HG03135 (cell line): Measurements from ENCODE around the gene PWP2.
A peak's percentile ranks its signal among the peaks of the same experiment; 100 is the strongest.
"Not testable (repeated sequence)": the region's sequence is repeated elsewhere in the genome, so short reads cannot be mapped to it uniquely, and the experiment has no call there.

Experiments
- ATAC-seq: cut with Tn5 transposase; IDR thresholded peaks from one replicate; pipeline ENCODE4 v1.9.1; 2021; ENCODE audit warnings: mild to moderate bottlenecking, moderate library complexity; ENCODE audit not compliant: unreplicated experiment

The PWP2 gene

DNA sequence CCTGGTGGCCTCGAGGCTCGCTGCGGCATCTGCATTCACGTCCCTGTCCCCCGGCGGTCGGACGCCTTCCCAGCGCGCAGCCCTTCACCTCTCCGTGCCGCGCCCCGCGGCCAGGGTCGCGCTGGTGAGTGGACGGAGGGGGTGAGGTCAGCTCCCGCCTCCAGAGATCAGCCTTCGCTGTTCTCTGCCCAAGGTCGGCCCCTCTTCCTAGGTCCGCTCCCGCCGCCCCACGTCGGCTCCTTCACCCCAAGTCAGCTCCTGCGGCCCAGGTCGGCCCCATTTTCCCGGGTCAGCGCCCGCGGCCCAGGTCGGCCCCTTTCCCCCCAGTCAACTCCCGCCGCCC lies 26.5 kb downstream of the PWP2 start:
- peak; percentile 13 for ATAC-seq

DNA sequence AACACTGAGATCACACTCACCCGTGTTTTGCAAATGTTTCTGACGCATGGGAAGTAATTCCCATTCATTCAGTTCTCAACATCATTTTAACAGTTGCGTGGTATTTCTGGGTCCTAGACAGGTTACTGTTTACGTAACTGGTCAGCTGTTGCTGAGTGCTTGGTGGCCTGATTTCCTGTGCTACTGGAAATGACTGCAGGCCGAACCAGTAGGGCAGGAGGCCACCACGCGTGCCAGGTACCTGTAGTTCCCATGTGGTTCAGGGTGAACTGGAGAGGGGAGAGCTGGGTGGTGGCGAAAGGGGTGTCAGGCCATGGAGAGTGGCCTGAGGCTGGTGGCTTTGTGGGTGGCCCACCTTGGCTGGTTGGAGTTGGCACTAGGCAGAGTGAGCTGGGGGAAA lies 27.5 kb downstream of the PWP2 start:
- ATAC-seq = not testable (repeated sequence)

DNA sequence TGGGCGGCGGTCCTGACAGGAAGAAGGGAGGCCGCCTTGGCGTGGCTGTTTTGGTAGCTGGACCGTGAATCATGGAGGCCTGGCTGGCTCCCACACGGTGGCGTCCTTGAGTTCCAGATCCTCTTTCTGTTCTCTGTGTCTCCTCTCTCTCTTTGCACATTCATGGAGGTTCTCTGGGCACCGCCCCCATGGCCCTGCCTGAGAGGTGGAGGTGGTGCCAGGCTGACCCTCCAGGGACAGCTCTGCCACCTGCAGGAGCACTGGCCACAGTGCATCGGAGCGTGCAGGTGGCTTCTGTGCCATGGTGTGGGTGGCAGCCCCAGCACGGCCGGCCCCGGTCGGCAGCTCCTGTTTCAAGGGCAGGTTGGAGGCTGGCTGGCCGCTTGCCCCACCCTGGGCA lies 30.8 kb downstream of the PWP2 start:
- not testable (repeated sequence) for ATAC-seq

DNA sequence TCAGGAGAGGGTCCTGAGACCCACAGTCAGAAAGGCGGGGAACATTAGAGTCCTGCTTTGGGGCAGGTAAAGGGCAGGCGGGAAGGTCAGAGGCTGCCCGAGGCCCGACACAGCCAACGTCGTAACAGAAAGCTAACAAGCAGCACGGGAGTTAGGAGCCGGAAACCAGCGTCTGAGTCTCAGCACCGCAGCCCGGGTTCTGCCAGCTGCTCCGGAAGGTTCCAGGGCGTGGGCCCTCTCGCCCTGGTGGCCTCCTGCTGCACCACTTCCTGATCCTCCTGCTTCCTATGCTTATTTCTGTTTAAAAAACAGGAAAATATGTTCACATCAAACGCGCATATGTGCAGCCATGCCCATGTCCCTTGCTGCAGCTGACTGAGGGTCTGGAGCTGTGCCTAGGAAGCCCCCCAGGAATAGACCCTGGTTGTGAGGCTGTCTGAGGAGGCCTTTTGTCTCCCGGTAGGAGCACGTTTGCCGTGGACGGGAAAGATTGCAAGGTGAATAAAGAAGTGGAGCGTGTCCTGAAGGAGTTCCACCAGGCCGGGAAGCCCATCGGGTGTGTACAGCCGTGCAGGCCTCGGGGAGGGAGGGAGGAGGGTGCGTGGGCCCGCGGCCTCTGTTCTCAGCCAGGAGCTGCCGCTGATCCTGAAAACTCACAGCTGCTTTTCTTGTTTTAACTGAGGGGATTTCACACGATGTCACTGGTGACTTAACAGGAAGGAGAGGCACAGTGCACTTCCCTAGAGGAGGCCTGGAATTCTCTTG lies 32.8 kb downstream of the PWP2 start:
- ATAC-seq = not testable (repeated sequence)

DNA sequence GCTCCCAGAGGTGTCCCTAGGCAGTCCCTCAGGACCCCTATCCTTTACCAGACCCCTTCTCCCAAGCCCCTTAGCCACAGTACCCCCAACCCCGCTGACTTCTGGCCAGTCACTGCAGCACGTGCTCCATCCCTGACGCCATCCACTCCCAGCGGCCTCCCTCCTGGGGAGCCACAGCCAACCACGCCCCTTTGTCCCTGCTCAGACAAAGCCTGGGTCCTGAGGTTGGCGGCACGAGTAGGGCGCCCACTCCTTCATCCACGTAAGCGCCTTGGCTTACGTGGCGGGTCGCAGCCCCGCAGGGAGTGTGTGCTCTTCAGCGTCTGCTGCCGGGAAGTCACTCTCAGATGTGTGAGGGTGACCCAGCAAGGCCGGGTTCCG lies 33.3 kb downstream of the PWP2 start:
- ATAC-seq = not testable (repeated sequence)

DNA sequence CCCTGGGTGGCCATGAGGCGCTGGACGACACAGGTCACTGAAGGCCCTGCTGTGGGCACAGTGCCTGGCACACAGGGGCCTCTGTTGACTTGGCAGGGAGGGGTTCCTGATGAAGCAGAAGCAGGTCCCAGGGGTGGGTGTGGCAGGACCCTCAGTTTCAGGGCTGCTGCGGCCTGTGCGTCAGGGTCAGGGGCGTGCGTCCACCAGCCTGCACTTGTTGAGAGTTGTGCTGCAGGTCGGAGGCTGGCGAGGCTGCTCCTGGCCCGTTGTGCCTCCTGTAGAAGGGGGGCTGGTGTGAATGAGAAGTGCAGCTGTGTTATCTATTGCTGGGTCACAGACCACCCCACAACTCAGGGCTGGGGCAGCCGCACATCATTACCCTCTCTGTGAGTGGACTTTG lies 35.3 kb downstream of the PWP2 start:
- not testable (repeated sequence) for ATAC-seq

DNA sequence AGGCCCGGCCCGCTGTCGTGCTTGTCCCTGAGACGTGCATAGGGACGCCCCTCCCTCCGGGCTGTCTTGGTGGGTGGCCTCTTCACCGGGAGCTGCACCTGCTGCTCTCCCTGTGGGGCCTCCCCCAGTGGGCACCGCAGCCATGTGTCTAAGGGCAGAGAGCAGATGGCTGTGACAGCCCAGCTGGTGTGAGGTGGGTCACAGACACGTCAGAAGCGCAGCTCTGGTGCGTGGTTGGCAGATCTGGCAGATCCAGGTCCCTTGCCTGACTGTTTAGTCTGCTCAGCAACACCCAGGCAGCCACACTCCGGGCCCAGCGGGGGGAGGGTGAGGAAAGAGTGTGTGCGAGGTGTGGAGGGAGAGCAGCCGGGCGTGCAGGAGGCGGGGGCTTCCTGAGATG lies 36.2 kb downstream of the PWP2 start:
- ATAC-seq = not testable (repeated sequence)

DNA sequence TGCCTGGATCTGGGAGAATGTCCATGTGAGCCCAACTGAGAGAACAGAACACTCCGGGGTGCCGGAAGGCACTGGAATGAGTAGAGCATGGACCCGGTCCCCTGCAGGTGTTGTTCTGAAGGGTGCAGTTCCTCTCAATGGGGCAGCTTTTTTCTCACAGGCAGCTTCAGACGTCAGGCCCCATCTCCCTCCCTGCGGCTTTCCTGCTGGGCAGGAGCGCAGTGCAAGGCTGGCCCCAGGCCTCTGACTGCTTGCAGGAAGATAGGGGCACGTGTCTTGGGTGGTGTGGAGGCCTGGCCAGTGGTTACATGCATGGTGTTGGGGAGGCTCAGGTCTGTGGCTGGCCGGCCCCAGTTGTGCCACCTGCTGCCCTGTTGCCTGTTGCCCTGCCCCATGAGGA lies 36.8 kb downstream of the PWP2 start:
- ATAC-seq = not testable (repeated sequence)

DNA sequence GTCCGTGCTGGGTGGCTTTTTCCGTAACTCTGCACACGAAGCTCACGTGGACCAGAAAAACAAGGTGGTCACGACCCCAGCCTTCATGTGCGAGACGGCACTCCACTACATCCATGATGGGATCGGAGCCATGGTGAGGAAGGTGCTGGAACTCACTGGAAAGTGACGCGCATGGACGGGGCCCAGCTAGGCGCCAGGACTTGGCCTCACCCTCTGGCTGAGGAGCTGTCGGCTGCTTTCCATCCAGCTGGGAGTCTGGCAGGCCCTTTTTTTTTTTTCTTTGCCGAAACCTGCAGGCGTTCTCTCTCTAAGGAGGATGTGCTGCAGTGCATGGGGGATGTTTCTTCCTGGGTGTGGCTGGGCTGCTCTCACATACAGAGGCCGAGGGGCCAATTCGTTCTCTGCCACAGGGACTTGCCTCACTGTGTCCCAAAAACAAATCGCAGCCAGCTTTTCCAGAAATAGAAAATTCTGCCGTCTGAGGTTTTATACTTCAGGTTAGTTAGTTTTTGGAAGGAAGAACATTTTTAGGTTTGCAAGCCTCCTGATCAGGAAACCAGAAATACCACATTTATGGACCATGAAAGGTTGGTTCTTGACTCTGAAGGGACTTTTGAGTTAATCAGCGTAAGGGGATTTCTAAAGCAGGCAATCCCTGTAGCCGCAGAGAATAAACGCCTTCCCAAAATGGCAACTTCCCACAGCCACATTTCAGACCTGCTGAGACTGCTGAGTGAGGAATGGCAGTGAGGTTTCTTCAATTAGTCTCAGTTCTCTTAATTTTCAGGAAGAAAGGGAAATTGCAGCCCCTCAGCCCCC lies 37.8 kb downstream of the PWP2 start:
- ATAC-seq = not testable (repeated sequence)

DNA sequence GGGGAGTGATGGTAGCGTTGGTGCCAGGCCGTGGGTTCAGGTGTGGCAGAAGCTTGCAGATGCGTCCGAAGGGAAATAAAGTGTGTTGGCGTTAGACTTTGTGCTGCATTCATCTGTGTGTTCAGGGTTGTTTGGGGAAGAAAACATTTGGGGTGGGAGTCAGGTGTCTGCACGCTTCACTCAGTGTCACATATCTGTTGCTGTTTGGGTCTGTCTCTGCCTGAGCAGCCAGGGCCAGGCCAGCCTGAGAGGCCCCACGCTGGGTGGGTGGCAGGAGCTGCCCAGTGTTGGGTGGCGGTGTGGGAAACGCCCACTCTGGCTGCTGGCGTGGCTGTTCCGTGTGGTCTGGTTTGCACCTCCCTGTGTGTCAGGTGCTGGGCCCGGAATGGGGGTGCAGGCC lies 38.4 kb downstream of the PWP2 start:
- not testable (repeated sequence) for ATAC-seq

DNA sequence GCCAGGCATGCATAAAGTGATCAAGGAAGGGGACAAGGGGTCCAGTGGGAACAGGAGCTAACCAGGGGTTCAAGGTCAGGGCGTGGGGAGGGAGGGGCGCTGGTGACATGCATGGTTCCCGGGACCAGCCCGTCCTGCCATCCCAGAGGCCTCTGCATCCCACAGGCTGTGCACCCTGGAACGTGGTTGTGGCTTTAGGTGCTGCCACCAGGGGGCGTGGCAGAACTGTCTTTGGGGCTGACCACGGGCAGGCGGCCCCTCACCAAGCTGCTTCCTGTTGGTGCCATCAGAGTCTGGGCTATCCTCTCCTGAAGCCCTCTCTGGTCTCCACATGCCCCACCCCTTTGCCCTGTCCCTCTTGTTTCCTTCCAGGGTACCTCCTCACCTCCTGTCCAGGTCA lies 39.9 kb downstream of the PWP2 start:
- ATAC-seq = not testable (repeated sequence)

DNA sequence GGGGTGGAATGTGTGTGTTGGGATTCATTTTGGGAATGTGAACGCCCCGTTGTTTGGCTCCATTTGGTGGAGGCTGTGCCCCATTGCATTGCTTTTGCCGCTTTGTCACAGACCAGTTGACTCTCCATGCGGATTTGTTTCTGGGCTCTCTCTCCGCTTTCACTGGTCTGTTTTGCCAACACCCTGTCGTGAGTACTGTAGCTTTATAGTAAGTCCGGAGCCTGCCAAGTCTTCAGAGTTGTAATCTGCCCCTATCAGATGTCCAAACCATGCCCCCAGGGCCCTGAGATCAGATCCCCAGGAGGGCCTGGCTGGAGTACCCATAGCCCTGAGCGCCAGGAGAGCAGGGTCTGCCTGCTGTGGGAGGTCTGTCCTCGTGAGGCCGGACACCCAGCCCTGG lies 43.1 kb downstream of the PWP2 start:
- not testable (repeated sequence) for ATAC-seq

DNA sequence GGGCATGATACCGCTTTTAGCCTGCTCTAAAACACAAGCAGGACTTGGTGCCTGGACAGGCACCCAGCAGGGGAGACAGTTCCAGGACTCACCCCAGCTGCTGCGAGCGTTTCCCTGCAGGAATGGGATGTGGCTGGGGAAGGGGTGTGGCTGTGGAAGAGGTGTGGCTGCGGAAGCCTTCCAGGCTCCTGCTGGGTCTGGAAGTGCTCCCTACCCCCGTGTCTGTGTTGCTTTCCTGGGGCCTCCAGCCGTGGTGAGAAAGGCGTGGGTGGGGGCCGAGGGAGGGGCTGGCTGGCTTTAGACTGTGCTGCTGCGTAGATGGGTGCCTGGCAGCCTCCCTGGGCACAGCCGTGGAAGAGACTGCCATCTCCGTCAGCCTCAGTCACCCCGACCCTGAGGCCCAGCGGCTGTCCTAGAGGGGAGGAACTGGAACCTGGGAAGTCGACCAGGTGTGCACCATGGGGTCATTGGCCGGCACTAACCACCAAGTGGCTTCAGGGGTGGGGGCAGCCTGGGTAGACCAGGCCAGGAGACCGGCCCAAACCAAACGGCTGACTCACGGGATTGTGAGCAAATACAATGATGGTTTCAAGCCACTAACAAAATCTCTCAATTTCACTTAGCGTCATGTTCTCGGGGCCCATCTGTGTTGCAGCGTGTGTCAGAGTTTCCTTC lies 46.2 kb downstream of the PWP2 start:
- not testable (repeated sequence) for ATAC-seq

DNA sequence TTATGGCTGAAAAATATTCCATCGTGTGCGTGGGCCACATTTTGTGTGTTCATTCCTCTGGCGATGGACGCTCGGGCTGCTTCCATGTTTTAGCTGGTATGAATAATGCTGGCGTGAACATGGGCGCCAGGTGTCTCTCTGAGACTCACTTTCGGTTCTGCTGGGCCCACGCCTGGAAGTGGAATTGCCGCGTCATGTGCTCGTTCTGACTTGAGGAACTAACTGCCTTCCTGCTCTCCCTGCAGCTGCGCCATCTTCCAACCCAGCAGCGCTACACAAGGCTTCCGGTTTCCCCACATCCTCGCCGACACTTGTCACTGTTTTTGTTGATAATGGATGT lies 46.7 kb downstream of the PWP2 start:
- not testable (repeated sequence) for ATAC-seq

DNA sequence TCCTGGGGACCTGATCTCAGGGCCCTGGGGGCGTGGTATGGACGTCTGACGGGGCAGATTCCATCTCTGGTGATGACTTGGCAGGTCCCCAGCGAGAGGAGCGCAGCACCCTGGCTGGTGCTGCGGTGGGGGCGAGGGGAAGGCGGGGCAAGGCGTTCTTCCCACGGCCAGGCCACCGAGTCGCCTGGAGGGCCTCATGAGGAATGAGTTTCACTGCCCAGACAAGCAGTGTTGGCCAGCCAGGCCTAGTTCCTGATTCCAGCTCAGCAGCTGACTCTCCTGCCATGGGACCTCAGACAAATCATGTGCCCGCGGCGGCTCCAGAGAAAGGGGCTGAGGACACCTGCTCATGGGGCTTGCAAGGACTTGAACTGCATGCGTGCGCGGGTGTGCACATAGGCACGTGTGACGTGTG lies 47.6 kb downstream of the PWP2 start:
- ATAC-seq = peak; percentile 31

DNA sequence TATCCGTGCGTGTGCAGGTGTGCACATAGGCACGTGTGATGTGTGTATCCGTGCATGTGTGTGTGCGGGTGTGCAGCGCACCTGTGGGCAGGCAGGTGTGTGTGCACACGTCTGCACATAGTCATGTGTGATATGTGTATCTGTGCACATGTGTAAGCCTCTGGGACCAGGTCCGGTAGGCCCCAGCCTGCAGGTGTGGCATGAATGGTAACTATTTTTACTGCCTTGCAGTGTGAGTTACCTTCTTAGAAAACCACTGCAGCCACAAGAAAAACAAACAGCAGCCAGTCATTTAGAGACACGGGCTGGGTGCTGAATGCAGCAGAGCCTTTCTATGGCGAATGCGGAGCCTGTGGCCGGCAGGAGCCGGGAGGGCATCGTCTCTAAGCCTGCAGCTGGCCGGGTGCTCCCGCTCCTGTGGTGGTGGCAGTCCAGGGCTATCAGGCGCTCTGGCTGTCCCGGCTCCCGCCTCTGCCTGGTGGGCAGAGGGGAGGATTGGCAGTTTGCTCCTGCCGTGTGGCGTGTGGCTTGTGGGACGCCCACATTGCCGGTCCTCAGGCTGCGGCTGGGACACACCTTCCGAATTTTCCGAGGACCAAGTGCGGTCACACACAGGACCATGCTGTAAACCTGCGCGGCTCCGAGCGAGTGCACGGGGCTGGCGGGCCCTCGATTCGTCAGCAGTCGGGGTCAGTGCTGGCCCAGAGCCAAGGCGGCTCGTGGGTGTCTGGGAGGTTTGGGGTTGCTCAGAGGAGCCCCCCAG lies 48.2 kb downstream of the PWP2 start:
- peak; percentile 46 for ATAC-seq

DNA sequence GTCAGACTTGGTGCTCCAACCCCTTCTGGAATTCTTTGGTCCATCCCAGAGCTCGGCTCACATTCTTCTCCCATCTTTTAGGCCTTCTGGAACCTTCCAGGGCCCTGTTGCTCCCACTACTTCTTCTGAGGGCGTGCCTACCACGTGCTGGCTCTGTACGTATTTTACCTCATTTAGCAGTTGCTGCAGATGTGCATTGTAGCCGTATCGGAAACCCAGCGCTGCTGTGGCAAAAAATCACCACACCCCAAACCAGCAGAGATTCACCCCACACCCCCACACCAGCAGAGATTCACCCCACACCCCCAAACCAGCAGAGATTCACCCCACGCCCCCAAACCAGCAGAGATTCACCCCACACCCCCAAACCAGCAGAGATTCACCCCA lies 48.8 kb downstream of the PWP2 start:
- not testable (repeated sequence) for ATAC-seq

DNA sequence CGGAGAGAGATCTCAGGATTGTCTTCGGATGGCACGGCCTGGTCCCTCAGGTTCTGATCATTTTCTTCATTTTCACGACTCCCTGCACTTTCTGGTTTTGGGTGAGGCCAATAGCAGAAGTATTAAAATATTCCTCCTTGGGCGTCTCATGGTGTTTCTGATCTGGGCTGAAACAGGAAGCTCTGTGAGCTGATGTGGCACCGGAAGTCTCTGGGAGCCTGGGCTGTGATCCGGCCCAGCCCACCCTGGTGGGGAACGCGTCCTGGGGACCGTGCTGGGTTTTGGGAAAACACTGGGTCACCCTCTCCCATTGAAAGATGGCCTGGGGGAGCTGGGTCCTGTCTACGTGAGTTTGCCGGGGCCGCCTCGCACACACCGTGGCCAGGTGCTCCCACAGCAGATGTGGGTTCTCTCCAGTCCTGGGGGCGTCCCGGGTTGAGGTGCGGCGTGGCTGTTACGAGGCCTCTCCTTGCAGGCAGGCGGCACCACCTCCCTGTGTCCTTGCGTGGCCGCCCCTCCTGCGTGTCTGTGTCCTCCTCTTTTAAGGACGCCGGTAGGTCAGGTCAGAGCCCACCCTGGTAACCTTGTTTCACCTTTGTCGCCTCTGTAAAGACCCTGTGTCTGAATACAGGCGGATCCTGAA lies 50.4 kb downstream of the PWP2 start:
- ATAC-seq = not testable (repeated sequence)

DNA sequence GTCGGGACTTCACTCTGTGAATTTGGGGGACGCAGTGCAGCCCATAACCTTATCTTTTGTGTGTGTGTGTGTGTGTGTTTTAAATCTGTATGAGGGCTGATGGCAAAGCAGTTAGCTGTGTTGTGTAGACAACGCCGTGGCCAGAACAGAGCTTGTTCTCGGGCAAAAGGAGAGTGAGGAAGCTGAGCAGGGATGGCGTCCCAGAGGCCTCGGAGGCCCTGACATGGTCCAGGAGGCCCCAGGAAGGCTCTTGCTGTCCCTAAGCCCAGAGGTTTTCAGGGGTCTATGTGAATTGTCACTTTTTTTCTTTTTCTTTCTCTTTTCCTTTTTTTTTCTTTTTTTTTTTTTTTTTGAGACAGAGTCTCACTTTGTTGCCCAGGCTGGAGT lies 50.9 kb downstream of the PWP2 start:
- not testable (repeated sequence) for ATAC-seq
